ENCODE data around the gene TPPP. TPM values are rescaled to one million over a fixed set of nuclear protein-coding genes. Genes with fewer than 3 reads are reported as not detected.

TPPP gene
- total and polyA plus RNA-seq, 2 donors (not counting 3 experiments of a cell fraction or from before 2014, with no cell fraction given), result 0.04 to 0.09 TPM

DNA sequence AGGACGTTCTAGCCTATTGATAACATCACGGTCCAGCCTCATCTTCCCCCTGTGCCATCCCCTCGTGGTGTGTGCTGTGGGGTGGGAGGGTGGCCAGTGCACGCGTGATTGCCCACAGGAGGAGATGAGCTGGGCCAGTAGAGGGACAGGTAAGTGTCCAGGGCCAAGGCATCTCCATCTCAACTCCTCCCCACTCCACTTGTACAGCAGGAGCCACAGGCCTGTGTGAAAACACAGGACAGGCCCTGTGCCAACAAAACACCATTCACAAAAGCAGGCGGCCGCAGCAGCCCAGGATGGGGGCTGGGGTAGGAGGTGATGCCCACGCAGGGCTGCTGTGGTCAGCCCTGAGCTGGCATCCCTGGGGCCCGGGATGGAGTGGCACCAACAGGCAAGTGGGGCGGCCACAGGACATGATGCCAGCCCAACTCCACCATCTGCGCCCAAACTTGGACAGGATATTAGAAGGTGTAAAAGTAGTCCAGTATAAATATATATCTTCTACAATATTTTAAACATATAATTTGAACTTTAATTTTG, 32.6 kb downstream of the TPPP start:
- no peak overlapping the region for H3K4me3 ChIP-seq (replicated peaks in 1 of 3; ENCODE audit: insufficient read depth in 1 of 3, low read depth in 1 of 3, low read length in 3 of 3)
- no peaks in the 10 kb centered on the region for H3K9me1 ChIP-seq (replicated peaks; ENCODE audit: control insufficient read depth, extremely low read depth, insufficient read depth, low read length)
- peaks cover 10% of the 10 kb centered on the region for H3K4me1 ChIP-seq (ENCODE audit: control insufficient read depth, extremely low read depth, insufficient read depth, low read length)
- CTCF ChIA-PET, result interaction anchor here (1.4 kb wide), 1 partner anchor 9 kb away, joined by 3 read pairs; no protein-coding TSS in a partner anchor
- no peak overlapping the region for H3K27ac ChIP-seq (ENCODE audit: insufficient read depth, low read depth, low read length)
- no peaks in the 10 kb centered on the region for H3K27me3 ChIP-seq (ENCODE audit: control insufficient read depth in 2 of 2, insufficient read depth in 2 of 2, low read length in 2 of 2)
- H3K79me2 ChIP-seq (ENCODE audit: control insufficient read depth, insufficient read depth, low read length), result no peaks in the 10 kb centered on the region
- H3K36me3 ChIP-seq (ENCODE audit: control insufficient read depth in 2 of 2, extremely low read depth in 1 of 2, insufficient read depth in 2 of 2, low read length in 2 of 2), result peaks cover 0 to 2% of the 10 kb centered on the region in 2 experiments
- no peak overlapping the region for H3K4me2 ChIP-seq (ENCODE audit: insufficient read depth, low read length)
- intact Hi-C loops (cut with micrococcal nuclease), result no loop called here
- no peak for DNase-seq (ENCODE audit: low read depth, low spot score)
- no TSS peak for BruUV-seq (replicated peaks)
- TF ChIP-seq EZH2 (IDR thresholded peaks at IDR 0.05; ENCODE audit: borderline replicate concordance, low read depth, low read length, severe bottlenecking), result no peak
- TF ChIP-seq, protein P1, sequence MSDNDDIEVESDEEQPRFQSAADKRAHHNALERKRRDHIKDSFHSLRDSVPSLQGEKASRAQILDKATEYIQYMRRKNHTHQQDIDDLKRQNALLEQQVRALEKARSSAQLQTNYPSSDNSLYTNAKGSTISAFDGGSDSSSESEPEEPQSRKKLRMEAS (IDR thresholded peaks at IDR 0.05; ENCODE audit: insufficient read depth, insufficient read length), result no peak
- TF ChIP-seq JUN (IDR thresholded peaks at IDR 0.05; ENCODE audit: borderline replicate concordance, insufficient read depth, insufficient read length, low read depth), result no peak
- TF ChIP-seq, protein P2, sequence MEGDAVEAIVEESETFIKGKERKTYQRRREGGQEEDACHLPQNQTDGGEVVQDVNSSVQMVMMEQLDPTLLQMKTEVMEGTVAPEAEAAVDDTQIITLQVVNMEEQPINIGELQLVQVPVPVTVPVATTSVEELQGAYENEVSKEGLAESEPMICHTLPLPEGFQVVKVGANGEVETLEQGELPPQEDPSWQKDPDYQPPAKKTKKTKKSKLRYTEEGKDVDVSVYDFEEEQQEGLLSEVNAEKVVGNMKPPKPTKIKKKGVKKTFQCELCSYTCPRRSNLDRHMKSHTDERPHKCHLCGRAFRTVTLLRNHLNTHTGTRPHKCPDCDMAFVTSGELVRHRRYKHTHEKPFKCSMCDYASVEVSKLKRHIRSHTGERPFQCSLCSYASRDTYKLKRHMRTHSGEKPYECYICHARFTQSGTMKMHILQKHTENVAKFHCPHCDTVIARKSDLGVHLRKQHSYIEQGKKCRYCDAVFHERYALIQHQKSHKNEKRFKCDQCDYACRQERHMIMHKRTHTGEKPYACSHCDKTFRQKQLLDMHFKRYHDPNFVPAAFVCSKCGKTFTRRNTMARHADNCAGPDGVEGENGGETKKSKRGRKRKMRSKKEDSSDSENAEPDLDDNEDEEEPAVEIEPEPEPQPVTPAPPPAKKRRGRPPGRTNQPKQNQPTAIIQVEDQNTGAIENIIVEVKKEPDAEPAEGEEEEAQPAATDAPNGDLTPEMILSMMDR (IDR thresholded peaks at IDR 0.05; ENCODE audit: extremely low read depth in 1 of 2, insufficient read depth in 1 of 2, low read depth in 1 of 2, low read length in 2 of 2), result no peak
- TF ChIP-seq POLR2AphosphoS5 (IDR thresholded peaks at IDR 0.05; ENCODE audit: insufficient read depth, low read depth, low read length), result no peak
- no peak for TF ChIP-seq POLR2A (IDR thresholded peaks at IDR 0.05; ENCODE audit: low read depth, low read length)
- dilution Hi-C loops (cut with MboI; ENCODE audit: extremely low pct_ligation_motif_present, low sequenced_read_pairs), result no loop called here
- no peaks in the 10 kb centered on the region for H3K9me3 ChIP-seq (replicated peaks; ENCODE audit: control insufficient read depth, insufficient read depth, low read length)
- H3K9ac ChIP-seq (replicated peaks; ENCODE audit: extremely low read depth, insufficient read depth, low read length), result no peak overlapping the region
- no peak for FAIRE-seq
- POLR2A ChIA-PET, result no interaction called here
- no peak overlapping the region for H2AFZ ChIP-seq (ENCODE audit: low read depth, low read length)
- no peaks in the 10 kb centered on the region for H4K20me1 ChIP-seq (replicated peaks; ENCODE audit: control insufficient read depth, extremely low read depth, insufficient read depth, low read length)
